ENCODE measurements around the gene DEGS2.

Gene DEGS2

DNA sequence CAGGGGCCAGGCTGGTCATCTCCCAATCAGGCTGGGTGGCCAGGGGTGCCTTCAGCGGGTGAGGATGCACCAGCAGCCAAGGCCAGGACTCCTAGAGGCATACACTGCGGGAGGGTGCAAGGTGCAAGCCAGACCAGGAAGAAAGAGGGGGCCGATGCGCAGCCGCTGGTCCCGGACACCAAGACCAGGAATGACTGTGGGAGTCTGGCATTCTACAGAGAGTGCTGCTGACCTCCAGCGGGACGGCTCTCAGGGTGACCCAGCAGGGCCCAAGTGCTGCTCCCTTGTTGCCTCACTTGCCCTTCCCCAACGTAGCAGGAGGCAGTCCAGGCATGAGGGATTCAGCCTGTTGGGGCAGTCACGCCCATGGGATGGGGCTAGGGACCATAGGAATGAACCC lies 35.8 kb downstream of the DEGS2 start:
- DNase-seq (ENCODE audit: insufficient read length, low spot score) (no peak), FAIRE-seq (no peak)
- no peak for TF ChIP-seq POLR2A (IDR thresholded peaks at IDR 0.05; ENCODE audit: low read depth, low read length)

DNA sequence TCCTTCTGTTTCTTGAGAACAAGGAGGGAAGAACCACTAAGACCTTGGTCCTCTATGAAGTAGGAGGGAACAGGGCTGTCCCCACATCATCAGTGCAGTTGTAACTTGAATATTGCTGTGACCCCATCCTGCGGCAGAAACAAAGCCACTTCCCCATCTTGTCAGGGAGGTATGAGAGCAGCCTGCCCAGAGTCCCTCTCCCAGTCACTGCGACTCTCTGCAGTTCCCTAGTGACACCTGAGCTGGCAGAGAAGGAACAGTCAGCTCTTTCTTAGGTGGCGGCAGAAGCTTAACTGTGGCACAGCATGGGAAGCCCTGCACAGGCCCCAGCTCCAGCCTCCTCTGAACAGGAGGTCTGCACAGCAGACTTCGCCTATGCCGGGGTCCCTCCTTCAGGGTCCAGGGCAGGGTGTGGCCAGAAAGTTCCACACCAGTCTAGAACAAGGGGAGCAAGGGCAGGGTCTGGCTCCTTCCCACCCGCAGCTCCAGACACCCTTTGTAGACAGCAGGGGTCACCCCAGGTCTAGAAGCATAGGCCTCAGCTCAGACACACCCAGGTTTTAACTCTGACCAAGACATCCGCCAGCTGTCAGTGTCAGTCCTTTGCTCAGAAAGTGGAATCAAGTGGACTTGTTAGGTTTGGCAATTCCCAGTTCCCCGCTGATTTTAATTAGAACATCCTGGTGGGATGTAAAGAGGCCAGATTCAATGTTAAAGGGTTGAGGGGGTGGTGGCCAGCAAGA lies 36.8 kb downstream of the DEGS2 start:
- DNase-seq (ENCODE audit: insufficient read length, low spot score) (no peak), FAIRE-seq (no peak)
- TF ChIP-seq POLR2A (IDR thresholded peaks at IDR 0.05; ENCODE audit: low read depth, low read length) = no peak

DNA sequence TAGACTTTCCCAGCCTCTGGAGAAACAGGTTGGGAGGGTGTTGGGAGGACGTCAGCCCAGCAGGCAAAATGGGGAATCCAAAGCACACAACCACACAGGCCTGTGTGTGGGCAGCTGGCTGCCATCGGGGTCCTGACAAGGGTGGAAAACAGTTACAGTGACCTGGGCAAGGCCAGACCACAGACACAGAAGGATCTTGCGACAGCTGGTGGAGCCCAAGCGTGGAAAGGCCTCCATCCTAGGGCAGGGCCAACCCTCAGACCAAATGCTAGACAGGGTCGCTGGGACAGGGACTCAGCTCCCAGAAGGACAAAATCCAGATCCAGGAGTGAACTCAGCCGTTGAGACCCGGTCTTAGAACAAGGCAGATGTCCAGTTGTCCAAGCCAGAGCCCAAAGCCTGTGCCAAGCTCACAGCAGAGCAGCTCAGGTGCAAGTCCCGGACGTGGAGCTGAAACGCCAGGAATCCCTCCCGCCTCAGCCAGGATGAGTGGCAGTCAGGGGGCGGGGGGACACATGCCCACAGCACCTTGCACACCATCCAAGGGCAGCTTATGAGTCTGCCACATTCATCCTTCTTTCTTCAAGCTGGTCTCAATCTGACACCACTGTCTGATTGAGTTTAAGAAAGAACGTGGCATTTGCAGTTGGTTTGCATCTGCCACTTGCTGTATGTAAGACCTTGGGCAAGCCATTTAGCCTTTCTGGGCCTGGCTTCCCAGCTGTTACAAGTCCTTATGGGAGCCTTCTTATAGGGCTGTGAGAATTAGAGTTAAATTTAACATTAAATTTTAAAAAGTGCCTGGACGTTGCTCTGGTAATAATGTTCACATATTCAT lies 37.6 kb downstream of the DEGS2 start:
- FAIRE-seq (no peak), DNase-seq (ENCODE audit: insufficient read length, low spot score) (no peak)
- no peak for TF ChIP-seq POLR2A (IDR thresholded peaks at IDR 0.05; ENCODE audit: low read depth, low read length)

DNA sequence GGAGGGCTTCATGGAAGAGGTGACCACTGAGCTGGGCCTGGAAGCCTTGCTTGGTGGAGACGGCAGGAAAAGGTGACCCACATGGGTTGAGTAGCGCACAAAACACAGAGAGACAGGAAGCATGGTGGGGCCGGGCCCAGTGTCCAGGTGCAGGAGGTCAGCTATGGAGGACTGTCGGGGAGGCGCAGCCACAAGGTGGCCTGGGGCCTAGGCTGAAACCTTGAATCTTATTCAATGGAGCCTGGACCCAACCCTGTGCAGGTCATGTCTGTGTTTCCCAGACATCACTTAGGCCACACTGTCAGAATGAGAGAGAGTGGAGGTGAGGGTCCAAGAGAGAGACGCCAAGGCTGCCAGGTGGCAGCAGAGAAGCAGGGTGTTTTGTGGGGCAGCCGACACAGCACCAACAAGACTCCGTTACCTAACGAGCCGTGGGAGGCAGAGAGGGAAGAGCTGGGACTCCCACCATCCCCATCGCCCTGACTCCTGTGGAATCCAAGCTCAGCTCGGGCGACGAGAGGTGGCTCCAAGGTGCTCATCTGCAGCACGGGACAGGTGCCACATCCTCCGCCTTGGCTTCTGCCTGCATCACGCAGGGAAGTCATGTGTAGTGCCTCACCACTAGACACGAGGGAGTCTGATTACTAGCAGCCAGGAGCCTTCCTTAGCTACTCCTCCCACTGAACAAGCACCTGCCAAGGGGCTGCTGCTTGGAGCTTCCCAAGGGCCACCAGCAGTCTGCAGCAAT lies 38.7 kb downstream of the DEGS2 start:
- no peak for TF ChIP-seq POLR2A (IDR thresholded peaks at IDR 0.05; ENCODE audit: low read depth, low read length)
- FAIRE-seq (no peak), DNase-seq (ENCODE audit: insufficient read length, low spot score) (no peak)

DNA sequence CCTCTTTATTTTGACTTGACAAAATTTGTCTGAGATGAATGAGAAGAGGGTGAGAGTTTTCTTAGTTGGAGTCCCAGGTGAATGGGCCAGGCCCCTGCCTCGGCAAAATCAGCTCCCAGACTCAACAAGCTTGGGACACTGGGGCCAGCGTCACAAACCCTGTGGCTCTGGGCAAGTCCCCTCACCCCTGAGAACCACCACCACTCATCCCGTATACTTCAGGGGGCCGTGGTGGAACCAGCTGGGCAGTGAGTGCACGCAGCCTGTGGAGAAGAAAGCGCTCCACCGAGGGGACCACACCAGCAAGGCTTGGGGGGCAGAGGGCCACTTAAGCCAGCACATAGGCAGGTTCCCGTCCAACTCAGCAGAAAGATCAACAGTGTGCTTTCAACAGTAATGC lies 40.2 kb downstream of the DEGS2 start:
- no peak for TF ChIP-seq POLR2A (IDR thresholded peaks at IDR 0.05; ENCODE audit: low read depth, low read length)
- DNase-seq (ENCODE audit: insufficient read length, low spot score) = no peak
- no peak for FAIRE-seq

DNA sequence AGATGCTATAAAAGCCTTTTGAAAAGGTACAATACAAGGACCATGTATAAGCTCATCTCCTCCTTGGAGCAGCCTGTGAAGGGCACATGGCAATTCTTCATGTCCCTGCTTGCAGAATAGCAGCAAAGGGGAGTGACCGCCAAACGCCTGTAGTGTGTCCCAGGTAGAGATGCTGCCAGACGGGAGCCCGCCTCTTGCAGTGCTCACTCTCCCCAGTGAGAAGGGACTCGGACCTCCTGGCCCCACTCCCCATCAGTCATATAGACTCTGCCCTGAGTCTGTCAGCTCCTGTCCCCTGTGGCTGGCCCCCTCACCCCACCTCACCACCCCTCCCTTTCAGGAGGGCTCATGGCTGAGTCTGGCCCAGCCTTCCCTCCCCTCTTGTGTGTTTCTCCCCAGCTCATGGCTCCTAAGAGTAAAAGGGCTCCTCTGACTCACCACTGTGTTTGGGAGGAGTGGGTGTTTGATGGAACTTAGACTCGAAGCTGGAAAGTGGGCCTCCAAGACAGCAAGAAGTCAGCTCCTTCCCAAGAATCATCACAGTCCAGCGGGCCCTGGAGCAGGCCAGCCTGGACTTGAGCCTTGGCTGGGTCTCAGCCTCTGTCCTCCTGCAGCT lies 40.9 kb downstream of the DEGS2 start:
- FAIRE-seq (no peak), DNase-seq (ENCODE audit: insufficient read length, low spot score) (no peak)
- TF ChIP-seq POLR2A (IDR thresholded peaks at IDR 0.05; ENCODE audit: low read depth, low read length) = no peak

DNA sequence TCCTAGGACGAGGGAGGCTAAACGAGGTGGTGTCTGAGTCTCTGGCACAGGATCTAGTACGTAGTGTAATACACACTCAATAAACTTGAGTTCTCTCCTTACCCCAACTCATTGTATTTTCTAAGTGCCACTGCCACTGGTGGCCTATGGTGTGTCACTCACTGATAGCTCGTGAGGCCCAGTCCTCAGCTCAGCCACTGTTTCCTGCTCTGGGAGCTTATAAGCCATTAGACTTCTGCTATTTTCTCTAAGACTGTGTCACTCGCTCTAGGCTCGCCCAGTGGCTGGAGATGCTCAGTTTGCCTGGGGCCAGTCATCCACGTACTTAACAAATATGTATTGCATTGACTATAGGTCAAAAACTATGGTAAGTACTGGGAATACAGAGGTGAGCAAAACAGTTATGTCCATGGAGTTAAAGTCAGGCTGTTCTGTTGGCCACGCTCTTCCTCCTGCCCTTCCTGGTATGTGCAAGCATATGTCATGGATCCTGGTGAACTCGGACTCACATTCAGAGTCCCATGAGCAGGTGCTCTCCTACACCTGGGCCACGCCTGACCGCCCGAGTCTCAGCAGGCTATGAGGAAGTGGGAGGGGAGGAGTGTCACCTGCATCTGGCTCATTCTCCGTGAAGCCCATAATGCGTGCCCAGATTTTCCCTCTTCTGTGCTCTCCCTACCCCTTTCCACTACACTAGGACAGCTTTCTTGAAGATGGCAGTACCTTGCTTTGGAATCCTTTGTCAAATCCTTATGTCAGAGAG lies 41.6 kb downstream of the DEGS2 start:
- no peak for TF ChIP-seq POLR2A (IDR thresholded peaks at IDR 0.05; ENCODE audit: low read depth, low read length)
- FAIRE-seq = no peak
- DNase-seq (ENCODE audit: insufficient read length, low spot score) = no peak

DNA sequence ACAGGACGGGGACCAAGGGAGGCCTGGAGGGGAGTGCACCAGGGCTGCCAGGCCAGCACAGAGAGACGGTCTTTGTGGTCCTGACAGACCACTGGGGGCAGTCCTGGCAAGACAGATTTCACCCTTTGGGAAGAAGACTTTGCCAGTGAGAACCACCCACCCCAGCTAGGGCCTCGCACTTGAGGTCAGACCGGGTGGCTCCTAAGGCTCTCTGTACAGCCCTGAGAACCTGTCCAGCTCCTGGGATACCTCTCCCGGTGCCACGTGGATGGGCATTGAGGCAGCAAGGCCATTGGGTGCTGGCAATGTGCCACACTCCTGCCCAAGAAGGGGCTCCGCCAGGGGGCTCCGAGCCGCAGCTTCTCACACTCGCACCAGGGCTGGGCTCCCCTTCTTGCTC lies 42.4 kb downstream of the DEGS2 start:
- DNase-seq (ENCODE audit: insufficient read length, low spot score) (no peak), FAIRE-seq (no peak)
- TF ChIP-seq POLR2A (IDR thresholded peaks at IDR 0.05; ENCODE audit: low read depth, low read length) = no peak

DNA sequence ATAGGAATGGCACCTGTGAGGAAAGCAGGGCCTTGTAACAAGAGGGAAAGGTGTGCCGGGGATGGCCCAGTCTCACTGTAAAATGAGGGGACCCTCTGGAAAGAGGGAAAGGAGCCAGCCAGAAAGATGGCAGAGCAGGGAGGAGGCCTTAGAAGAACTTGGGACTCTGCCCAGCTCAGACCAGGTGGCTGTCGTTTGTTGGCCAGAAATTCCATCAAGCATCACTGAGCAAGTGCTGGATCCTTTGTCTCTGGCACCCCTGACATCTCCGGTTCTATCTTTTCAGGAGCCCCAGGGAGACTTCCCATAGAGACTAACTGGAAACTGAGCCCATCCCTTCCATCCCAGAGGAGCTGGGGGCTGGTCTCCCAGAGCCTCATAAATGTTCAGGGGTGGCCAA lies 43.3 kb downstream of the DEGS2 start:
- FAIRE-seq = no peak
- DNase-seq (ENCODE audit: insufficient read length, low spot score) = no peak
- no peak for TF ChIP-seq POLR2A (IDR thresholded peaks at IDR 0.05; ENCODE audit: low read depth, low read length)

DNA sequence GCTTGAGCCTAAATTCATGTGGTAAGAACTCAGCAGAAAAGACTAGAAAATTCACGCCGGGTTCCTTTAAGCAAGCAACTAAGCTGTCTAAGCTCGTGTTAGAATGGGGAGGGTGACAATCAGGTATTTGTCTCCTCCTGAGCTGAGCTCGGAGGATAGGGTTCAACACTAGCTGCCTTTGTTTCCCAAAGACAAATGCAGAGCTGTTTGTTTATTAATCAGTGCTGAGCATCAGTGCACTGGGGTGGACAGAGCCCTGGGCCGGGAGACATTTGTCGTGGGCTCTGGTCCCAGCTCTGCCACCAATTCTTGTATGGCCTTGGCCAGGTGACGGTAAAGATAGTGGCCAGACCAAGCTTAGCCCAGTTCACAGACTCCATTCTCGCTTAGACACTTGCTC lies 43.7 kb downstream of the DEGS2 start:
- no peak for FAIRE-seq
- DNase-seq (ENCODE audit: insufficient read length, low spot score) = no peak
- TF ChIP-seq POLR2A (IDR thresholded peaks at IDR 0.05; ENCODE audit: low read depth, low read length) = no peak

DNA sequence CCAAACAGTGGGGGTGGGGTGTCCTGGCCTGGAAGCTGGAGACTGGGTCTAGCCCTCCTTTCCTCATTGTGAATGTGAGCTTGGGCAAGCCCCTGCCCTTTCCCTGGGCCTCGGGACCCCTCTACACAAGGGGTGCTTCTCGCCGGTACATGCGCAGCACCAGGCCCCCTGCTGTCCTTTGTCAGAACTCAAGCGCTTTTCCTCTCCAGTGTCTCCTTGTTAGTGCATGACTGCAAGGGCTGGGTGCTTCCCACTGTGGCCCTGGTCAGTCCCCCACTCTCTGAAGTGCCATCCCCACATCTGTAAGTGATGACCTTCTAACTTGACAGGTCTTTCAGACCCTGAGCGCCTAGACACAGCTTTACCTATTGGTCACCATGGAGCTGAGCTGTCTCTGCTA lies 44.2 kb downstream of the DEGS2 start:
- FAIRE-seq (no peak), DNase-seq (ENCODE audit: insufficient read length, low spot score) (no peak)
- TF ChIP-seq POLR2A (IDR thresholded peaks at IDR 0.05; ENCODE audit: low read depth, low read length) = no peak

DNA sequence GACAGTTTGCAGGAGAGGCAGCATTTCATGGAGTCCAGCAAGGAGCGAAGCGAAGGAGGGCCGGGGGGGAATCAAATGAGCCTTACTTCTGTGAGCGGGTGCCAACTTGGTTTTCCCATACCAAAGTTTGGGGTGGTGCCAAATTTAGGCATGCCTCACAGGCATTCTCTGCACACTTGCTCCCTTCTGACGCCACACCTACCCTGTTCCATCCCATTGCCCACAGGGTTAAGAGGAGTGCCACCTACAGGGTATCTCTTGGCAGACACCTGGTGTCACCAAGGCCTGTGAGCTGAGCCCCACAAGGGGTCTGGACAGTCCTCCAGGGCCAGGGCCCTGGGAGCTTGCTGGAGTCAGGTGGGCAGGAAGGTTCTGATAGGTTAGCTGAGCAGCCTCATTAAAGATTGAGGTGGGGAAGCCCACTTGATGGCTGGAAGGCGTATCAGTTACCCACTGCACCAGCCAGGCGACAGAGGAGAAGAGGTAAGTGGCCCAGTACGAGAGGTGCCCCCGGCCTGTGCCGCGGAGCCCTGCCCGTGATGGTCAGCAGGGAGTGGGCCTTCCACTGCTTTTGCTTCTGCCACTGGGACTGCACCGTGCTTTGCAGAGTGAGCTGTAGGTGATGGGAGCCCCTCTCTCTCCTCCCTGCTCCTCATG lies 45.2 kb downstream of the DEGS2 start:
- FAIRE-seq = no peak
- no peak for DNase-seq (ENCODE audit: insufficient read length, low spot score)
- no peak for TF ChIP-seq POLR2A (IDR thresholded peaks at IDR 0.05; ENCODE audit: low read depth, low read length)
